Skeletal muscle cell (primary cell): Measurements from ENCODE around the gene TULP1.
A peak's percentile ranks its signal among the peaks of the same experiment; 100 is the strongest.

Experiments used
- DNase-seq: peaks from one replicate; pipeline ENCODE4 v3.0.0-alpha.2; 2010; ENCODE audit warnings: low read depth
- H3K4me3 ChIP-seq: 2 replicates; pipeline ENCODE4 v1.5.1; 2011; ENCODE audit warnings: low read depth, mild to moderate bottlenecking, control low read depth, low read length, moderate library complexity

Gene TULP1

DNA sequence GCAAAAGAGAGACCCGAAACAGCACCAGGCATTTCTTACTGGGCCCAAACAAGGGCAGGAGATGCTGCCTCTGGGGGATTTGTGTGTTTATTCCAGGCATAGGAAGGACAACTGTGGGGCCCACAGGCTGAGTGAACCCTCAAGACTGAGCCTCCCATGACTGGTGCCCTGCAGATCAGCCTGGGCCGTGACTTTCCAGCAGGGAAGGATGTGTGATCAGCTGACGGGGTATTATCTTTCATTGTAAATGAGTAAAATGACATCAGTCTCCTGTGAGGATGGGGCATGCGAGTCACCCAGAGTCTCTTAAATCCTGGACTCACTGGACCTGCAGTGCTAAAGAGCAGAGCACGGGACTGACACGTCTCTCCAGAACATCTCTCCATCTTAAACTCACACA lies 11.9 kb downstream of the TULP1 start:
- no peak for DNase-seq

DNA sequence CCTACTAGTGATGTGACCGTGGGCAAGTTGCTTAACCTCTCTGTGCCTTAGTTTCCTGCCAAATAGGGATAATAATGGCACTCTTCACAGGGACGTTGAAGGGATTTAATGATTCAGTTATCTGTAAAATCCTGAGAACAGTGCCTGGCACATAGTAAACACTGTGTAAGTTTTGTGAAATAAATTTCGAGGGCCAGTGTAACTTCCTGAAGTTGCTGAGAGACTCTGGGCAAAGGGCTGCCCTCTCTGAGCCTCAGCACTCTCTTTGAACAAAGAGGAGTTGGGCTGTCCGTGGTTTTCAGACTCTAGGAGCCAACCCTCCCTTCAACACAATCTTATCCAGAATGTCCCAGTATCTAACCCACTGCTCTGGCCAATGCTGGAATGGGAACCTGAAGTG lies 13.3 kb downstream of the TULP1 start:
- no peak overlapping the region for H3K4me3 ChIP-seq

More for the DNA sequence above, 11.9 kb downstream of the TULP1 start:
- H3K4me3 ChIP-seq: no peak overlapping the region

DNA sequence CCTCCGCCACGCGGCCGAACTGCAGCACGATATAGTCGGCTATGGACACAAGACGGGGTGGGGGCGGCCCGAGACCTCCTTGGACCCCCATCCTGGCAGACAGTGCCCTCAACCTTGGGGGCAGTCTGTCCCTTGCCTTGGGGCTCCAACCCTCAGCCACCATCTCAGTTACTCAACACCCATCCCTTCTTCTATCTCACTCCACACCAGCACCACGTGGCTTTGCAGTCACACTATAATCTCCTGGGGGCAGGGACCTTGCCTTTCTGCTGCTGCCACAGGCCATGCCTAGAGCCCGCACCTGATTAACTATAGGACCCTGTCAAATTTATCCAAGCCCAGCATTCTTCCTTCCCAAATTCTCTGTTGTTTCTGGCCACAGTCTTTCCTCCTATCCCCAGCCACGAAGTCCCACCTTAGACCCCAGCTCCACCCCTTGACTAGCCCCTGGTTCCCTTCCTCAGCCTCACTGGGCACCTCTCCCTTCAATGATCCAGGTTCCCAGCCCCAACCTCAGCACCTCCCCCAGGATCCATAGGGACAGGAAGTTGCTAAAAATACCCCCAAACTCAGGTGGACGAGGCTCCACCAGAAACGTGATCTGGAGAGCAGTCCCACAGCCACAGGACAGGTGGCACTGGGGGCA lies 14.2 kb downstream of the TULP1 start:
- DNase-seq: no peak

More for the DNA sequence above, 13.3 kb downstream of the TULP1 start:
- no peak for DNase-seq

DNA sequence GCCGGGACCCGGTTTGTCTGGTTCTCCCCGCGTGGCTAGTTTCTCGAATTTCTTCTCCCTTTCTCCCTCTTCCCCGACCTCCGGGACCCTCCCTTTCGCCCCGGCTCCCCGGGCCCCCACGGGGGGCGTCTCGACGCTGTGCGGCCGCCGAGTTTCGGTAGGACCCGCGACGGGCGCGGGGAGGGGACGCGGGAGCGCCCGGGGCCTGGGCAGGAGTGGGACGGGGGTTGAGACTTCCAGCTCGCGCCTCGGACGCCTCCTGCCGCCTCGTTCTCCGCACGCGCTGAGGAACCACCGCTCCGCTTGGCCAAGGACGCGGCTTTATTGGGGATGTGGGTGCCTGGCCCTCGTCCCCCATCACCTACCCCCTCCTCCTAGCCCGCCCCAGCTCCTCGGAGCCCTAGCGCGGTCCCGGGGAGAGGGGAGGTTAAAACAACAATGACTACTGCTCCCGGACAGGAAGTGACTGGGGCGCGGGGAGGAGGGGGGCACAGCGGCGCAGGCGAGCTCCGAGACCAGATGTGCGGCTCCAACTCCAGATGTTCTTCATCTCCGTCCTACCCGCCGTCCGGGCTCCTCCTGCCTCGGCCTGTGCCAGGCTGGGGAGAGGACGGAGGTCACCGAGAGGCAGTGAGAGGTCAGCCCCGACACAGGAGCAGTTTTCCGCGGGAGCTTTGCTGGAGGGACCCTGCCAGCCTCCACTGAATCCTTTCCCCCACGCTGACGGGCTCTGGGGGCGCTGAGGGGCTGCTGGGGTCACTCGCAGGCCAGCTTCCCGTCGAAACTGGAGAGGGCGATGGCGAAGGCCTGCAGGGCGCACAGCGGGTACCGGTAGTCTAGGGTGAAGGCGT lies 14.9 kb downstream of the TULP1 start:
- H3K4me3 ChIP-seq: peak overlapping the region; percentile 68
- peak; percentile 33 for DNase-seq

More for the DNA sequence above, 14.2 kb downstream of the TULP1 start:
- H3K4me3 ChIP-seq: peak overlapping the region; percentile 68

DNA sequence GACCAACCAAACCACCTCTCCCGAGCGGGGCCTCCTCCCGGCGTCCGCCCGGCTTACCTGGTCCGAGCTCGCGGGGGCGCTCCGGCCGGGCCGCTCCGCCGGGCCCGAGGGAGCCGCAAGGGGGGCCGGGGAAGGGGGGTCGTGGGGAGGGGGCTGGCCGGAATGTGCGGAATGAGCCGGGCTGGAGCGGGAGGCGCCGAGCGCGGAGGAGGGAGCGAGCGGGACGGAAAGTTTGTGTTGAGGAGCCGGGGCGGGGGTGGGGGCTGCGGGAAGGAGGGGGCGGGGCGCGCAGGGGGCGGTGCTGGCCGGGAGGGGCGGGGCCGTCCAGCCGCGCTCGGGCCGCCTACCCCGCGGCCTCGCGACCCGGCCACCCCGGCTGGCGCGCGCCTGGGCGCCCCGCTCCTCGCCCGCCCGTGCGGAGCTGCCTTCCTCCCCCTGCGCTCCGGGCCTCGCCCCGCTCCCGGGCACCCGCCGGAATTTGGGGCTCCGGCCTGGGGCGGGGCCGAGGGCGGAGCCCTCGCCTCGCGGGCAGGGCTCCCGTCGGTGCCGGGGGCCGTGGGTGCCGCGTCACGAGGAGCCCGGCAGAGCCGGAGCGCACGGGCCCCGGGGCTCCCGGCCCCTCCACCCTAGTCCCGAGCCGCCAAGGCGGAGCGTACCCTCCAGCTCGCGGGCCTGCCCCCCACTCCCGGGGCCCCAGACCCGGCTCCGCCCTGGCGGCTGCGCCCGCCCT lies 15.7 kb downstream of the TULP1 start, which contains the start of gene TEAD3:
Gene TEAD3 (minus strand): TSS at position 239 of the 730 bp plus-strand sequence.
- peak within 1 kb of the TSS; percentile 68 for H3K4me3 ChIP-seq
- no peak for DNase-seq

DNA sequence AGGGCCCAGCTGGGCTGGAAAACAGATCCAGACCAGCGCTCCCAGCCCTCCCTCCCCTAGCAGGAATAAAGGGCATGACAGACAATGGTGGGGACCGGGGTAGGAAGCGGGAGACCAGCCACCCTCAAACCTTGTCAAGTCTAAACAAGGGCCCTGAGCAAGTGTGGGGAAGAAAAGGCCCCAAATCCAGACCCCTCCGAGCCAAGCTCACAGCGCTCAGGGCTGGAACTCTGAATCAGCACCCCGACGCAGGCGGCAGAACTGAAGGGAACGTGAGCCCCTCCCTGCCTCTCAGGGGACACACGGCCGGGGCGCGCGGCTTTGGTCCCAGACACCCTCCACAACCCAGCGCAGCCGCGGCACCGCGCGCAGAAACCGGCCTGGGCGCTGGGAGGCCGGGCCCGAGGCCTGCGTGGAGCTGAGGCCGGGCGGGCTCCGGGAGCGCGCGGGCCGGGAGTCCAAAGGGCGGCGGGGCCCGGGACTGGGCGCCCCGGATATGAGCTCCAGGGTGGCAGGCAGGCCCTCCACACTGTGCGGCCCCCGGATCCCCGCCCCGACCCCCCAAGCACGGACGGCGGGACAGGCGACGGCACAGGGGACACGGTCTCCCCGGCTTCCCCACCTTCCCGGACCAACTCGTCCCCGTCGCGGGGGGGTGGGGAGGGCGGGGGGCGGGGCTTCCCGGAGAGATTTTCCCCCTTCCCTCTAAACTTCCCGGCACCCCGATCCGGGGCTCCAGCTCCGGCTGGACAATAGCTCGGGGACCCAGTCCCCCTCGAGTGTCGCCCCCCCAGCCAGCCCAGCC lies 16.5 kb downstream of the TULP1 start:
- H3K4me3 ChIP-seq: peak overlapping the region; percentile 68

DNA sequence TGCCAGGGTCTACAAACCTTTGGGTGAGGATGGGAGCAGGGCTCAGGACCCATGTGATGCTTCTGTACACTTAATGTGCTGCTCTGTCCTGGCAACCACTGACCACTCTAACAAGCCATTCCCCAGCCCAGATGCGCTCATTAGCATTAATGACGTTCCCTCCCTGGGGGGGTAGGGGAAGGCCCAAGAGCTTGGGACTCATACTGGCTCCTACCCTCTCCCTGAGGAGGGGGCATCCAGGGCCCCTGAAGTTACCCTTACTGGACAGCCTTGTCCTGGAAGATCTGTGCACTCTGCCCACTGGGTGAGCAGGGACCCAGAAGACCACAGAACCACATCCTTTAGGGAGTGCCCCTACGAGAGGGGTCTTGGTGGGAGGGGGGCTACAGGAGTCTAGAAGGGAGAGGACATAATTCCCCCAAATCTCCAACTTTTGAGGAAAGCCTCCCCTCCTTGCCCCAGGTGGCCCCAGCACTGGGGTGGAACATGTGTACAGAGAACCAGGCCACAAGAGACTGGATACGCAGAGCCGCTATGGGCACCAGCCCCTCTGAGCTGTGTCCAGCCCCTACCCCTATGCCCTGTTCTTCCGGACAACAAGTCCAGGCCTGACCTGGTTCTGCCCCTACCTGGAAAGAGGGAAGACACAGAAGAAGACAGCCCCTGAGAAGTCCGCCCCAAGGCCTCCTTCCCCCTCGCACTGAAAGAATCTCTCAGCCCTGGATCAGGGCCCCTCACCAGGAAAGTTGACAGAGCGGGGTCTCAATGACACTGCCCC lies 17.2 kb downstream of the TULP1 start:
- peak overlapping the region; percentile 68 for H3K4me3 ChIP-seq
- DNase-seq: no peak

More for the DNA sequence above, 16.5 kb downstream of the TULP1 start:
- DNase-seq: no peak

DNA sequence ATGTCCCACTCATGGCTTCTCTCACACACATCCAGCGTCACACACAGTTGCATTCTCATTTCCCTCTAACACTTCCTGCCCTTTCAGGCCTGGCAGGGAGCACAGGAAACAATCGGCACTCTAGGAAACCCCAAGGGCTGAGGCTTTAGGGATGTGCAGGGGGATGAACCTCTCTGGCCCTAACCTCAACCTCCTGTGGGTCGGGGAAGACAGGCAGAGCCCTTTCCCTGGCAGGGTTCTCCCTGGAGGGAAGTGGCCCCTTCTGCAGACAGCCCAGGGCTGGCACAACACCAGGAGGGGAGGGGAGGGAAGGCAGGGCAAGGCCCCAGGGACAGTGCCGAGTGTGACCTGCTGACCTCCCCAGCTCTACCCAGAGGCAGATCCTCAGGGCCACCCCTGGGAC lies 18.5 kb downstream of the TULP1 start:
- no peak for DNase-seq
- H3K4me3 ChIP-seq: peak overlapping the region; percentile 13

DNA sequence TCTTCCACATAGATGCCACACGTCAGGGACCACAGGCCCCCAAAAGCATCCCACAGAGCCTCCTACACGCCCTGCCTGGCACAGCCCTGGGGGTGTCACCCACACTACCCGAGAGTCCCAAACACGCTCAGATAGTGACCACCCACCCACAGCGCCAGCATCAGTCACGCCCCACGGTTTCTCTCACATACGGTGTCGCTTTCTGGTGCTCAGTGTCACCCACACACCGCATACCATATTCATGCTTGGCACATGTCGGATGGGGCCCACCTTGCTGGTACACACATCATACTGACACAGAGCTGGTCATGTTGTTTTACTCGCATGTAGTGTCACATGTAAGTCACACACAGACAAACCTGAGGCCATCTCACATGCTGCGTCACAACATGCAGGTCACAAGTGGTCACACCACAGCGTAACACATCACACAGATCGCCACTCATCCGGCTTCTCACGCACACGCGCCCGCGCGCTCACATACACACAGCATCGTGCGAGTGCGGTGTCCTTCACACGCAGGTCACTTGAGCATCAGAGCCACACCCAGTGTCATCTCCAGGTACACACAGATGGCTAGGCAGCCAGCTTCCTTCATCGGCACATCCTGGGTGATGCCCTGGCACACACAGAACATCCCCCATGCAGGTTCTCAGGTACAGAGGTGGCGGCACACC lies 19.3 kb downstream of the TULP1 start:
- no peak for DNase-seq
- no peak overlapping the region for H3K4me3 ChIP-seq

DNA sequence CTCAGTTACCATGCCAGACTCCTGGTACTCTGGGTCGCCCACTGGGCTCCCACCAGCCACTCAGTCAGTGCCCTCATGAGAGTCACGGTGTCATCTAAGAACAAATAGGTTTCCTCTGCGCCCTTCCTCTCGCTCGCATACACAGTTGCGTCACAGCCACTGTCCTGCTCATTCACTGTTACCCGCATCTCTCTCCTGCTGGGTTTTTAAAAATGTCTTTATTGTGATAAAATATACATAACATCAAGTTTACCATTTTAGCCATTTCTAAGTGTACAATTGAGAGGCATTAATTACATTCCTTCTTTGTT lies 19.8 kb downstream of the TULP1 start:
- DNase-seq: no peak
- no peak overlapping the region for H3K4me3 ChIP-seq

DNA sequence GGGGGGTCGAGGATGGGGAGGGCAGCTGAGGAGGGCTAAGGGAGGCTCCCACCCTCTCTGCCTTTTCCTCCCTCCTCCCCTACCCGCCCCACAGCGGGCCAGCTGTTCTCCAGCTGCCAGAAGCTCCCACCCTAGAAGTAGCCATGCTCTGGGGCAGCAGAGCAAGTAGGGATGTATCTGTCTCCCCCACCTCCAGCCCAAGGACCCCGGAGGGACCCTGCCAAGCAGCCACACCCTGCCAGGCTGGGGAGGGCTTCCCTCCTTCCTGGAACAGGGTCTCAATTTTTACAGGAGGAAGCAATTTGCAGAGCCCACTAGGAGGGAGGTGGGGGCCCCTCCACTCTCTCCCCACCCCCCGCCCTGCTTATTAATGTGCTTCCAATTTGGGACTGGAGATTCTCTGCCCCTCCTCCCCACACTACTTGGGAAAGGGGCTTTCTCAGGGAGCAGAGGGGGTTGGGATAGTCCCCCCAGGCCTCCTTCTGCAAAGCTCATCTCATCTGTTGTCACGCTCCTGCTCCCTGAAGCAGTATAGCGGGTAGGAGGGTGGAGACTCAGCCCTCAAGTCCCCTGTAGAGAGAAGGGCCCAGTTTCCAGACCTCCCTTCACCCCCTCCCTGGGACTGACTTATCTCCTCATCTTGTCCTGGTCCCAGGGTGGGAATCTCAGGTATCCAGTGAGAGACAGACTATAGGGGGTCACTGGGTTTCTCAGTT lies 20.3 kb downstream of the TULP1 start:
- DNase-seq: no peak
- H3K4me3 ChIP-seq: no peak overlapping the region

DNA sequence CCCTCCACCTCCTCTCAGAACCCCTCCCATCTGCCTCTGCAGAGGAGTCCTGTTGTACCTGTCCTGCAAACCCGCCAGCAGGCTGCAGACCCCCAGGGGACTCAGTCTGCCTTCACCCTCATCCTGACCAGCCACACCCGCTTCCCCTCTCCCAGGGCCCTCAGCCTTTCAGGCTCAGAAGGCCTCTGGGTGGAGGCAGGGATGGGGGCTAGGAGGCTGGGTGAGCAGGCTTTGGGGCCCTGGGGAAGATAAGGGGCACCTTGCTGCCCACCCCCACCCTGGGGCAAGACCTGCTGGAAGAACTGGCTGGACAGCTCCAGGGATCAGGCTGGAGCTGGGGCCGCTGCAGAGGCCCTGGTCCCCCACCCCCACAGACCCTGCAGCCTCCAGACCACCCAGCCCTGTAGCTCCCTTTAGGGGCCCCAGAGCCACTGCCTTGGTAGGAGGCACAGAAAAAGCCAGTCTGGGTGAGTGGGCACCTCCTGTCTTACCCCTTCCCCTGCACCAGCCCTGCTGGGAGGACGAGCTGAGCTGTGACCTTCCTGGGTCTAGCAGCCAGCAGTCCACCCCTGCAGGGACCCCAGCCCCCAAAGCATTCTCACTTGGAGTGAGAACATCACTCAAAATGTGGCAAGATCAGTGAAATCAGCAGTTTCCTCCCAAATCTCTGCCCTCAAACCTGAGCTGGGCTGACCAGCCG lies 21.0 kb downstream of the TULP1 start:
- H3K4me3 ChIP-seq: no peak overlapping the region
- no peak for DNase-seq

DNA sequence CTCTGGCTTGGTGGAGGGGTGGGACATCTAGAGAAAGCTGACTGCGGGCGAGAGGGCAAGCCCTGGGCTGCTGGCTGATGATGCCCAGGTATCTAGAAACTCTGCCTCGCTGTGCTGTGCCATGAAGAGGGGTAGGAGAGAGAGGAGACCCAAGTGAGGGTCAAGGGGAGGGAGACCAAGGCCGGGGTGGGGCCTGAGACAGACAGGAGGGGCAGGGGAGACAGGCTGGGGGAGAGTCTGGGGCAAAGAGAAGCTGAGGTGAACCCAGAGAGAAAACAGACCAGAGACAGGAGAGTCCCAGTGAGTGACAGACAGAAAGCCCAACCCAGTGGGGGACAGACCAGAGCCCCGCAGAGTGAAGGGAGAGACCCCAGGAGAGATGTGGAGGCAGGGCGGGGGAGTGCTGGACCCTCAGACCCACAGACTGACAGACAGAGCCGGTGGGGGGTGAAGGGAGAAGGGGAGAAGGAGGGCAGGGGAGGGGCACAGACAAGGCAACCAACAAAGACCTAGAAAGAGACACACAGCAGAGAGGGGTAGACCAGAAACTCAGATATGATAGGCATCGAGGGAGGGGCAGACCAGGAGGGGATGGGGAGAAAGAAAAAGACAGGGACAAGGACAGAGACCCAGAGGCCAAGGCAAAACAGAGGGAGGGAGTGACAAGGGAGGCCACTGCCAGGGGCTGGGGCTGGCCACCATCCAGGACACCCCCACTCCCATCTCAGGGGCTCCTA lies 21.7 kb downstream of the TULP1 start:
- peak overlapping the region; percentile 24 for H3K4me3 ChIP-seq
- no peak for DNase-seq

DNA sequence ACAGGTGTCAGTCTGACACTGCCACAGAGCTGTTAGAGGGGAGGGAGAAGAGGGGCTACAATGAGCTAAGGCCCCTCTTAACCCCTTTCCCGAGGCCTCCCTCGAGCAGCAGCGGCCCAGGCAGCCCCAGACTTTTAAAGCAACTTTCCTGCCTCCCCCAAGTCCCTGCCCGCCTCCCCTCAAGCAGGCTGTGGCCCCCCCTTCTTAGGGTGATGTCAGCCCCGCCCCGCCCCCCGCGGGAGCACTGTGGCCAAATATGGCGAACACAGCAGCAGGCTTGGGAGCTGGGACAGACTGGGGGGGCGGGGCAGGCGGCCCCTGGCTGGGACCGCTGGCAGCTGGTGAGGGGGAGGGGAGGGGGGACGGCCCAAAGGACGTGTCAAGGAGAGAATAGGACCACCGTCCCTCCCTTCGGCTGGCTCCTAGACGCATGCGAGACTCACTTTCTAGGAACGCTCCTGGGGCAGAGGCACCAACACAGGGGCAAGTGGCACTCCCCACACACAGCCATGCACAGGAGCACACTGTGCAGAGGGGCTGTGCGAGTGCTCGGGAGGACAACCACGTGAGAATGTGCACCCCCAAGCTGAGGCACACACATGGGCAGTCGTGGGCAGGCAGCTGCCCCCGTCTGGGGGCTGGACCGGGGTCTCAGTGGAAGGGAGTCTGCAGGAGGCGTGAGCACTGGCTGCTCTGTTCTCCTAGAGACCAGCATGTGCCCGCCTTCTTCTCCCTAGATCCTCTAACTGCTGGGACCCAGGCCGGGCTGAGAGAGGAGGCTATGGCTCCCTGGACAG lies 22.5 kb downstream of the TULP1 start:
- peak; percentile 40 for DNase-seq
- peak overlapping the region; percentile 24 for H3K4me3 ChIP-seq

DNA sequence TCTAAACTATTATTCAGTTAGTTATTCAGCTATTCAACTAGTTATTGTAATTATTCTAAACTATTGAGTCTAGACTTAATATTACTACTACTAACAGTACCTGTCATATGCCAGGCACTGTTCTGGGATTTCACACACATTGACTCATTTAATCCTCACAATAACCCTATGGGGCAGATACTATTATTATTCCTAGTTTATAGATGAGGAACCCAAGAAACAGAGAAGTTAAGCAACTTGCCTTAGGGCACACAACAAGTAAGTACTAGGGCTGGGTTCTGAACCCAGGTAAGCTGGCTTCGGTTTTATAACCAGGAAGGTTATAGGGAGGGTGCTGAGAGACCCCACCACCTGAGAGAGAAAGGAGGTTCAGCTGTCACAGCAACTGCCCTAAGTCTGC lies 23.6 kb downstream of the TULP1 start:
- no peak overlapping the region for H3K4me3 ChIP-seq
- no peak for DNase-seq

DNA sequence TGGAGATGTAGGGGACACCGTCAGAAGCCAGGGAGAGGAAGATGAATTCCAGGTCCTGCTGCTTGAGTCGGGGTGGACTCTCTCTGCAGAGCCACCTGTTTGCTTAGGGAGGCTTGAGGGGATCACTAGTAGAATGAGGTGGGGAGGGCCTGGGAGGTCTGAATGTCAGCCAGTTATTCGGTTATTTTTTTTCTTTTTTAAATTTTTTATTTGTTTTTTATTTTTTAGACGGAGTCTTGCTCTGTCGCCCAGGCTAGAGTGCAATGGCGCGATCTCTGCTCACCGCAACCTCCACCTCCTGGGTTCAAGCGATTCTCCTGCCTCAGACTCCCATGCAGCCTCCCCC lies 24.2 kb downstream of the TULP1 start:
- H3K4me3 ChIP-seq: no peak overlapping the region
- DNase-seq: no peak
